HG02943 (cell line): ENCODE measurements around the gene EOGT.

Source experiments
- ATAC-seq: cut with Tn5 transposase; IDR thresholded peaks from one replicate; pipeline ENCODE4 v1.9.1; 2021; ENCODE audit warnings: mild to moderate bottlenecking, low read depth, moderate library complexity; ENCODE audit not compliant: unreplicated experiment

The EOGT gene

DNA sequence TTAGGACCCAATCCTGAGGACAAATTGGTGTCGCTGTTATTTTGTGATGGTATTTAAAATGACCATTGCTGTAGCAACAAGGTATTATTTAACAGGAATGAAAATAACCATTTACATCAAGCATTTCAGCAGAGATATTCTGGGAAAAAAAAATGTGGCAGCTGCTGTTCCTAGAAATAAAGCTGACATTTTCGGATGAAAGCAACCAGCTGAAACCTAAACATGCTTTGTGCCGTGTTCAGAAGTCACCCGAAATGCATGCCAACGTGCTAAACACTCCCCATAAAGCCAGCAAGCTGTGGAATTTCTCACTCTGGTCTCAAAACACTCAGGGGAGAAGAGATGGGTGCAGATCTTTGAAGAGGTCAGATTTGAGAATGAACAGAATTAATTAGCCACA lies 49.6 kb downstream of the EOGT start:
- no peak for ATAC-seq

- no peak for ATAC-seq
Observed at GRCh38 chr3:68963376-68963775, 50.1 kb downstream of the EOGT start.

- ATAC-seq, result no peak
Observed at GRCh38 chr3:68958932-68959331, 54.6 kb downstream of the EOGT start.

GRCh38 chr3:68957895-68958294 lies 55.6 kb downstream of the EOGT start:
- no peak for ATAC-seq

- no peak for ATAC-seq
Observed at GRCh38 chr3:68953816-68954444, 59.6 kb downstream of the EOGT start.

DNA sequence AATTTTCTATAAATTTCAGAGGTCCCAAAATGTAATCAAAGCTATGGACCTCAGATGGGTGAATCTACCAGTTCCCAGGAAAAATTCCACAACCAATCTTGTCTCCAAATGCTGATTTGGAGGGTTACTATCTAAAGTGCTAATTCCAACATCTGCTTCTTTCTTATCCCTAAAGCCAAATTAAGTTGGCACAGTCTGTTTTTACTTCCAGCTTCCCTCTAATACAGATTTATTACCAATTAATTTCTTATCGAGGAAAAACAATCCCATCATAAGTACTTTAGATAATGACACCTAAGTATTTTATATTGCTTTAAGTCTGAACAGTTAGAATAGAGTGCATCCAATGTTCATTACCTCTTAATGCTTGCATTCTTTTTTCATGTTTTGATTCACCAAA lies 68.3 kb downstream of the EOGT start:
- no peak for ATAC-seq

DNA sequence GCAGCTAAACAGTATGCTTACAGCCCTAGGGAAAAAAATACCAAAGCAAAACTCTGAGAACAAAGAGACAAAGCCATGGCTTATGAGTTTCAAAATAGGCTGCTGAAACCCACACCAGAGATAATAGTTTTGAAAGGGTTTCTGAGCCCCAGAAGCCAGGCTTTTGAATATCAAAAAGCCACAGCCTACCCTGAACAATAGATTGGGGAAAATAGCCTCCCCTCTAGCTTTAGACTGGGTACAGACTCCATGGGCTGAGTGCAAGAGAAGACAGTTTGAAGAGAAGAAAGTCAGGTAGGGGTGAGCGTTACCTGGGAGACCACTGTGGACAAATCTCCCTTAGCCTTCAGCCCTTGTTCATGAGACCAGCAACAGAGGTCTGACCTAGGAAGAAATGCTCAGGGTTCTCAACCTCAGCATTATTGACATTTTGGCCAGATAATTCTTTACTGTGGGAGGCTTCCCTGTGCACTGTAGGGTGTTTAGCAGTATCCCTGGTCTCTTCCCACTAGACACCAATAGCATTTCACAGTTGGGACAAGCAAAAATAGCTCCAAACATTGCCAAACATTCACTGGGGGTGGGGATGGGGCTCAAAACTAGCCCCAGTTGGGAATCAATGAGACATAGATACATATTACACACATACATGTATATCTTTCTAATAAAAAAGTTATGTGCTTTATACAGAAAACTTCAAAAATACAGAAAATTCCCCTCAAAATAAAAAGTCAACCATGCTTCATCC lies 69.6 kb downstream of the EOGT start:
- no peak for ATAC-seq

DNA sequence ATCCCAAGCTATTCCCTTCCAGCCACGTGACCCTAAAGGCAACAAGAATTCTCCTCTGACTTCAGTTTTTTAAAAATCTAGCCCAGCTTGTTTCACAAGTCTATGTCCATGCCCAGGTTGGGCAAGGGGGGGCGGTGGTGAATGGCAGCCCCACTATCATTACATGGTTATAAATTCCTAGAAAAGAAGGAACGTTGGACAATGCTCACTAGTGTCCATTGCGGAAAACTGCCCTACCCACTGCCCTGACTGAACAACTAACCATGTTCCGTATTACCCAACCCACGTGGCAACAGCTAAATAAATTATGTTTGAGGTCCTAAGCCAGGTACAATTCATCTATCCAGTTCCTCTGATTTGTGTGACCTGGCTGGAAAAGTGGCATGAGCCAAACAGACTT lies 72.4 kb downstream of the EOGT start:
- no peak for ATAC-seq

- ATAC-seq, result no peak
Observed at GRCh38 chr3:68936856-68937255, 76.6 kb downstream of the EOGT start.

DNA sequence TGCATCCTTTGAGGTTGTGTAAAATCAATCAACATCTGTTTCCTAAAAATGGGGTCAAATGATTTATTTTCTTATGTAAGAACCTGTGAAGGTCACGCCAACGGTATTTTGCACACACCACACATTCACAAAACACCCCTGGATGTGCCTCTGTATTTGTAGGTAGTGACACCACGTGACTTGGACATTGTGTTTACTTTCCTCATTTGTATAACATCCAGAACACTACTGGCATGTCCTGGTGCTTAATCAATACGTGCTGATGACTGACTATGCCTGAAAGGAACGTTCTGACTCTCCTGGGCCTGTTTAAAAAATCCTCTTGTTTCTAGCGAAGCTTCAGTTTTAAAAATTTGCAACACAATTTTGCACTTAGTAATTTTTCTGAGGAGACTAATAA lies 77.7 kb downstream of the EOGT start:
- ATAC-seq, result no peak

DNA sequence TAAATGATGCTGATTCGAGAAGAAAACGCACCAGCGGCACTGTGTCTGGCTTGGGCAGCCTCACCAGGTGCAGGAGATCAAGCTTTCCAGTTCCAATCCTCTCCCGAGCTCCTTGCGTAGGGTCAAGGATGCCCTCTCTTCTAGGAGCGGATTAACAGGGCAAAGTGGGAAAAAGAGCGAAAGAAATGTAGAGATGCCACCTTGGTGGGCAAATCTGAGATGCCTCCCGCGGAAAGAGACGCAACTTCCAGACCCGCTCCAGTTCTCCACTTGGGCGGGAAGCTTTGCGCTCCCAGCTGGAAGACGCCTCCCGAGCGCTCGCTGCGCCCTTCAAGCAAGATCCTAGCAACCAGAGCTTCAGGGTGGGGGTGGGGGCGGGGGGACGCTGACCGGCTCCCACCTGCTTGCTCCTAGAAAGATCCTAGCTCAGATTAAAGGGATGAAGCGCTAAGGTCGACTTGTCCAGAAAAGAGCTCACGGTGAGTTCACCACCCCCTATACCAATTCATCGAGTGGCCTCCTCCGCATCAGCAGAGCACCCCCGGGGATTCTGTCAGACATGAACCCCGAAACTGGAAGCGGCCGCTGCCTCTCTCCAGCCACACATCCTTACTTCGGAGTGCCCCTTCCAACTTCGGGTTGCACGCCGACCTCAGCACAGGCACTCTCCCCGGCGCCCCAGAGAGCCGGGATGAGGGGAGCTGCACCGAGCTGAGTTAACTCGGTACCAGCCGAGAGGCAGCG lies 81.9 kb downstream of the EOGT start:
- ATAC-seq, result no peak
